ENCODE measurements around the gene MBD5.

MBD5 gene

DNA sequence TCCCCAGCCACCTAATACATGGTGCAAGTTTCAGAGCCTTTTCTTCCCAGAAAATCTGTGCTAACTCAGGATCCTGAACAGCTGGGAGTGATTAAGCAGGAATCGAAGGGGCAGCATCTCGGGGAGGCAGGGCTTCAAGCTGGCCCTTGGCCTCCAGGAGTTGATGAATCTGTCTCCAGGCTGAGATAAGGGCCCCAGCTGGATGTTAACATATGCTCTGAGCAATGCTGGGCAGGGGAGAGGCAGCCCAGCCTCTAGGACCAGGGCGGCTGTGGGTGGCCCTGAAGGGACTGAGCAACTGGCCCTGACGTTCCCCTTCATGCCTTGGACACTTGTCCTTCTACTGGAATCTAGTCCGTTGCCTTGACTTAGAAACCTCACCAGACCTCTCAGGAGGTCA, 539.6 kb downstream of the MBD5 start:
- Histone ChIP-seq H3K9me3 (ENCODE audit: severe bottlenecking) (no peaks in the 10 kb centered on the region), H3K4me3 (ENCODE audit: severe bottlenecking) (no peak overlapping the region), H3K27me3 (ENCODE audit: insufficient read depth, poor library complexity, severe bottlenecking) (no peaks in the 10 kb centered on the region), H3K4me1 (ENCODE audit: insufficient read depth, poor library complexity, severe bottlenecking) (no peaks in the 10 kb centered on the region), H3K36me3 (ENCODE audit: low read depth) (no peaks in the 10 kb centered on the region), H3K27ac (ENCODE audit: poor library complexity, severe bottlenecking) (no peak overlapping the region)
- DNase-seq (ENCODE audit: low spot score) = no peak
- TF ChIP-seq CTCF (IDR thresholded peaks at IDR 0.05; ENCODE audit: poor library complexity, severe bottlenecking) = no peak
- no peak for ATAC-seq (ENCODE audit: low read depth)

DNA sequence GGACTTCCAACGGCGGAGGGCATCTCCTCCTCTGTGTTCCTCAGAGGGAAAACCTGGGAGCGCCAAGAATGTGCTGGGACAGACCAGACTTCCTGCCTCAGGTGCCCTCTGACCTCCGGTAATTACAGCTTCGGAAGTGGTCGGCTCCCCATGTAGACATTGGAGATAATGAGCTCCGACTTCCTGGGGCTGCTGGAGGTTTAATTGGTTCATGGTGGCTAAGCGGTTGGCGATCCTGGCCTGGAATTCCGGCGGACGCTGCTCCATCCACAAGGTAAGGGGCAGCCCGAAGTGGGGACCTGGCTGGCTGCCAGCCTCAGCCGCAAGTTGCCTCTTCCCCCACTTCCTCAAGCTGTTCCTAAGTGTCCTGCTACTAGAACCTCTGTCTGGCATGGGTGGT, 540.5 kb downstream of the MBD5 start:
- DNase-seq (ENCODE audit: low spot score) (no peak), ATAC-seq (ENCODE audit: low read depth) (no peak)
- no peak for TF ChIP-seq CTCF (IDR thresholded peaks at IDR 0.05; ENCODE audit: poor library complexity, severe bottlenecking)
- Histone ChIP-seq H3K9me3 (ENCODE audit: severe bottlenecking) (no peaks in the 10 kb centered on the region), H3K27me3 (ENCODE audit: insufficient read depth, poor library complexity, severe bottlenecking) (no peaks in the 10 kb centered on the region), H3K27ac (ENCODE audit: poor library complexity, severe bottlenecking) (no peak overlapping the region), H3K36me3 (ENCODE audit: low read depth) (no peaks in the 10 kb centered on the region), H3K4me1 (ENCODE audit: insufficient read depth, poor library complexity, severe bottlenecking) (no peaks in the 10 kb centered on the region), H3K4me3 (ENCODE audit: severe bottlenecking) (no peak overlapping the region)

- Histone ChIP-seq H3K4me3 (ENCODE audit: severe bottlenecking) (no peak overlapping the region), H3K4me1 (ENCODE audit: insufficient read depth, poor library complexity, severe bottlenecking) (no peaks in the 10 kb centered on the region), H3K27me3 (ENCODE audit: insufficient read depth, poor library complexity, severe bottlenecking) (no peaks in the 10 kb centered on the region), H3K36me3 (ENCODE audit: low read depth) (no peaks in the 10 kb centered on the region), H3K9me3 (ENCODE audit: severe bottlenecking) (no peaks in the 10 kb centered on the region), H3K27ac (ENCODE audit: poor library complexity, severe bottlenecking) (no peak overlapping the region)
- DNase-seq (ENCODE audit: low spot score) (no peak), ATAC-seq (ENCODE audit: low read depth) (peak; percentile 40; the same call in 1 of the 3 replicates)
- TF ChIP-seq CTCF (IDR thresholded peaks at IDR 0.05; ENCODE audit: poor library complexity, severe bottlenecking) = peak; percentile 14
Observed at GRCh38 chr2:148565272-148565894, 544.5 kb downstream of the MBD5 start.

Measured in RWPE2 (cell line).